Central memory CD8-positive, alpha-beta T cell (primary cell): ENCODE results near the gene B3GNT2.
"Not testable (repeated sequence)": the region's sequence is repeated elsewhere in the genome, so short reads cannot be mapped to it uniquely, and the experiment has no call there.

ENCODE experiments used
- ATAC-seq: fragments of 150-1000 bp; cut with Tn5 transposase; replicated peaks from 2 replicates; pipeline ENCODE4 v1.10.0; 2022; ENCODE audit warnings: mild to moderate bottlenecking, moderate FRiP score, moderate number of reproducible peaks; ENCODE audit not compliant: poor library complexity, severe bottlenecking; ENCODE audit errors: extremely low read depth
- DNase-seq, 2 donors: peaks; one replicate each; pipeline ENCODE4 v3.0.0; 2021; ENCODE audit warnings: low spot score in 2 of 2
- H3K27ac Mint-ChIP-seq: one replicate; pipeline ENCODE4 v1.8.0; 2022; ENCODE audit warnings: low read depth, mild to moderate bottlenecking, moderate library complexity, mixed read lengths
- H3K27me3 Mint-ChIP-seq: one replicate; pipeline ENCODE4 v1.8.0; 2022; ENCODE audit warnings: mixed read lengths
- H3K36me3 Mint-ChIP-seq: one replicate; pipeline ENCODE4 v1.8.0; 2022; ENCODE audit warnings: mild to moderate bottlenecking, moderate library complexity, mixed read lengths; ENCODE audit not compliant: insufficient read depth
- H3K4me1 Mint-ChIP-seq: one replicate; pipeline ENCODE4 v1.8.0; 2022; ENCODE audit warnings: mixed read lengths
- H3K4me3 Mint-ChIP-seq: one replicate; pipeline ENCODE4 v1.8.0; 2022; ENCODE audit warnings: mild to moderate bottlenecking, moderate library complexity, mixed read lengths
- H3K9me3 Mint-ChIP-seq: one replicate; pipeline ENCODE4 v1.8.0; 2022; ENCODE audit warnings: mixed read lengths

The B3GNT2 gene

DNA sequence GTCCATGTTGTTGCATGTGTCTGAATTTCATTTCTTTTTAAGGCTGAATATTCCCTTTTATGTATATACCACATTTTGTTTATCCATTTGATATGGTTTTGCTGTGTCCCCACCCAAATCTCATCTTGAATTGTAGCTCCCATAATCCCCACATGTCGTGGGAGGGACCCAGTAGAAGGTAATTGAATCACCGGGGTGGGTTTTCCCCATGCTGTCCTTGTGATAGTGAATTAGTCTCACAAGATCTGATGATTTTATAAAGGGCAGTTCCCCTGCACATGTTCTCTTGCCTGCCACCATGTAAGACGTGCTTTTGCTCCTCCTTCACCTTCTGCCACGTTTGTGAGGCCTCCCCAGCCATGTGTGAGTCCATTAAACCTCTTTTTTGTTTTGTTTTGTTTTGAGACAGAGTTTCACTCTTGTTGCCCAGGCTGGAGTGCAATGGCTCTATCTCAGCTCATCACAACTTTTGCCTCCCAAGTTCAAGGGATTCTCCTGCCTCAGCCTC, 72.8 kb downstream of the B3GNT2 start:
- H3K9me3 Mint-ChIP-seq, H3K27ac Mint-ChIP-seq, DNase-seq, H3K4me3 Mint-ChIP-seq, H3K36me3 Mint-ChIP-seq, H3K27me3 Mint-ChIP-seq, ATAC-seq, H3K4me1 Mint-ChIP-seq: not testable (repeated sequence)

- Mint-ChIP-seq H3K36me3 (peaks cover 4% of the 10 kb centered on the region), H3K27me3 (no peaks in the 10 kb centered on the region), H3K4me1 (no peaks in the 10 kb centered on the region), H3K27ac (no peak overlapping the region), H3K4me3 (no peak overlapping the region), H3K9me3 (peaks cover 8% of the 10 kb centered on the region)
- ATAC-seq (no peak), DNase-seq (no peak)
Observed at GRCh38 chr2:62270728-62271127, 74.8 kb downstream of the B3GNT2 start.
